ENCODE results near the gene ALDH1L2. TPM values are rescaled to one million over a fixed set of nuclear protein-coding genes. Genes with fewer than 3 reads are reported as not detected.

The ALDH1L2 gene
- polyA plus RNA-seq, 2 of the 4 experiments (the other 2 are of a cell fraction): 2.4 to 28.1 TPM

GRCh38 chr12:105090361-105090760 lies 6.1 kb upstream of the ALDH1L2 start:
- DNase-seq (ENCODE audit: low read depth in 1 of 2, low spot score in 1 of 2): no peak
- Histone ChIP-seq H3K4me2 (no peak overlapping the region), H3K9me3 (peaks cover 3% of the 10 kb centered on the region; the same call in 2 of the 3 replicates), H3K27ac (no peak overlapping the region), H3K4me1 (no peaks in the 10 kb centered on the region), H3K4me3 (no peak overlapping the region)
- ChIA-PET POLR2A (interaction anchor here (1.0 kb wide), 1 partner anchor 17 kb away, joined by 5 read pairs; the partner anchor contains the start of gene WASHC4), CTCF (interaction anchor here (0.6 kb wide), 1 partner anchor 604 kb away, joined by 4 read pairs; no protein-coding TSS in a partner anchor)
- WGBS (ENCODE audit: missing lambda C conversion rate): 61% methylated on average over 6 of the region's 6 CpGs
- no peak for ATAC-seq
- TF ChIP-seq FOSL2 (IDR thresholded peaks at IDR 0.05): no peak
- TF ChIP-seq FOSL2 (CRISPR knock-in tag; IDR thresholded peaks at IDR 0.05): no peak
- no peak for TF ChIP-seq USF2 (IDR thresholded peaks at IDR 0.05)
- no peak for TF ChIP-seq CHD2 (IDR thresholded peaks at IDR 0.05; ENCODE audit: low read length, partially characterized antibody)
- TF ChIP-seq NFE2L2 (conservative IDR thresholded peaks at IDR 0.05; ENCODE audit: low read length): no peak
- no peak for TF ChIP-seq EHF (CRISPR knock-in tag; IDR thresholded peaks at IDR 0.05)
- TF ChIP-seq PHF8 (IDR thresholded peaks at IDR 0.05; ENCODE audit: borderline replicate concordance, low read depth): no peak
- TF ChIP-seq HOXA7 (CRISPR knock-in tag; IDR thresholded peaks at IDR 0.05): no peak
- TF ChIP-seq HEYL (CRISPR knock-in tag; IDR thresholded peaks at IDR 0.05): no peak
- TF ChIP-seq KDM5A (IDR thresholded peaks at IDR 0.05): no peak
- no peak for TF ChIP-seq MAFK (IDR thresholded peaks at IDR 0.05; ENCODE audit: partially characterized antibody)
- TF ChIP-seq JUN (IDR thresholded peaks at IDR 0.05): no peak
- TF ChIP-seq REST (IDR thresholded peaks at IDR 0.05): no peak
- TF ChIP-seq SREBF2 (IDR thresholded peaks at IDR 0.05): no peak
- no peak for TF ChIP-seq MAX (IDR thresholded peaks at IDR 0.05)
- TF ChIP-seq MYC (IDR thresholded peaks at IDR 0.05; ENCODE audit: borderline replicate concordance, low read length): no peak
- TF ChIP-seq BHLHE40 (IDR thresholded peaks at IDR 0.05; ENCODE audit: low read depth, low read length): no peak
- TF ChIP-seq ZSCAN20 (CRISPR knock-in tag; IDR thresholded peaks at IDR 0.05): no peak
- TF ChIP-seq RCOR1 (IDR thresholded peaks at IDR 0.05; ENCODE audit: low read depth, low read length): no peak
- no peak for TF ChIP-seq KDM1A (IDR thresholded peaks at IDR 0.05; ENCODE audit: low read depth)
- no peak for TF ChIP-seq MAZ (IDR thresholded peaks at IDR 0.05; ENCODE audit: borderline replicate concordance, low read depth, low read length)
- FAIRE-seq: no peak

- no peak; a peak in 1 of 6 replicates for ATAC-seq
- H3K4me1 ChIP-seq: no peaks in the 10 kb centered on the region
- no peak for FAIRE-seq
- no peak for TF ChIP-seq ELK1 (IDR thresholded peaks at IDR 0.05; ENCODE audit: low read depth, low read length)
- no peak for TF ChIP-seq BHLHE40 (IDR thresholded peaks at IDR 0.05; ENCODE audit: low read depth, low read length)
- no peak for TF ChIP-seq E2F6 (IDR thresholded peaks at IDR 0.05; ENCODE audit: borderline replicate concordance, low read depth)
- TF ChIP-seq ZC3H11A (IDR thresholded peaks at IDR 0.05): no peak
- TF ChIP-seq MYC (IDR thresholded peaks at IDR 0.05; ENCODE audit: borderline replicate concordance, low read length): no peak
- TF ChIP-seq FOXS1 (CRISPR knock-in tag; IDR thresholded peaks at IDR 0.05): no peak
- TF ChIP-seq CTCF (IDR thresholded peaks at IDR 0.05): no peak
- TF ChIP-seq BCL3 (IDR thresholded peaks at IDR 0.05): no peak
- TF ChIP-seq NFE2L2 (conservative IDR thresholded peaks at IDR 0.05; ENCODE audit: low read length): no peak
- no peak for TF ChIP-seq JUNB (IDR thresholded peaks at IDR 0.05)
- TF ChIP-seq ZSCAN20 (CRISPR knock-in tag; IDR thresholded peaks at IDR 0.05): no peak
These were observed 5.6 kb upstream of the ALDH1L2 start for GRCh38 chr12:105089817-105090216.

More at GRCh38 chr12:105089817-105090216, 5.6 kb upstream of the ALDH1L2 start:
- 87% methylated on average over 3 of the region's 3 CpGs for WGBS (ENCODE audit: missing lambda C conversion rate)
- ChIA-PET CTCF (no interaction called here), POLR2A (no interaction called here)
- no peak overlapping the region for H3K4me3 ChIP-seq
- no peak overlapping the region for H3K27ac ChIP-seq
- peaks cover 3% of the 10 kb centered on the region; the same call in 2 of the 3 replicates for H3K9me3 ChIP-seq
- H3K4me2 ChIP-seq: no peak overlapping the region
- no peak for DNase-seq (ENCODE audit: low read depth in 1 of 2, low spot score in 1 of 2)
